ENCODE data around the gene FANCC. TPM values are rescaled to one million over a fixed set of nuclear protein-coding genes. Genes with fewer than 3 reads are reported as not detected.

FANCC gene
- polyA plus RNA-seq, 1 of the 3 experiments (the other 2 are of a cell fraction), result 3.5 TPM

DNA sequence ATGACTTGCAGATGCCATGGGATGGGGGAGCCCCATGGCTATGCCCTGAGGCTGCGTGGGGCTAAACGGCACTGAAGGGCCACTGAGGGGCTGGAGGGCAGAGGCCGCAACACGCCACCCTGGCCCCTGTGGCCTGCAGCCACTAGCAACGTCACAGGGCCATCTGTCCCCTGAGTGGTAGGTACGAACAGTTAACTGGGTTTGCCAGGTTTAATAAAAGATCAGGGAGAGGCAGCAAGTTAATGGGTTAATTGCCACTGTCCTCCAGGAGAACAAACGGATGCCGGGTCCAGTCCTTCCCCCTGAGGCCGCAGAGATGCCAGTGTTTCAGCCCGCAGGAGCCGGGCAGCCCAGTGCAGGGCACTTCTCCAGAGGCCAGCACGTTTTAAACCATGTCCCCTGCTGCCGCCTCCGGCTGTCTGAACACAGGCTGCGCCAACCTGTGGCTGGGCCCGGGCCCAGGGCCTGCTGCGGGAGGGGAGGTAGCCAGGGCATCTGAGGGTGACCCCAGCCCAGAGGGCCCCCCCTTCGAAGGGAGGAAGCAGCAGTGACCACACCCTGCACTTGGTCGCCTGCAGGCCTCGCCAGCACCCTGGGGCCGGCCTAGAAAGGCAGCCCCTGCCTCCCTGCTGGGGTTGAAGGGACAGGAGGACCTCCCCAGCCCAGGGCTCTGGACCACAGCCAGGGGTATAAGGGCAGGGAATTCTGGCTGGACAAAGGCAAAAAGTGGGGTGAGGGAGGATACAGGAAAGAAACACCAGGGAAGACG lies 227.3 kb downstream of the FANCC start:
- H4K20me1 ChIP-seq (ENCODE audit: insufficient read depth), result 0 out of 2 replicates have a peak, but pooled peaks cover 5% of the 10 kb centered on the region
- H3K27me3 ChIP-seq (ENCODE audit: insufficient read depth), result no peaks in the 10 kb centered on the region
- H3K9ac ChIP-seq, result no peak overlapping the region
- CTCF ChIA-PET, result interaction anchor here (0.7 to 8.9 kb wide), 5 partner anchors 10 to 307 kb away, joined by 3 to 53 read pairs (median 4); no protein-coding TSS in a partner anchor
- WGBS (ENCODE audit: low lambda C conversion rate), result 68% methylated on average over 16 of the region's 22 CpGs
- H3K79me2 ChIP-seq (ENCODE audit: insufficient read depth), result peaks cover 4% of the 10 kb centered on the region; the same call in 1 of the 2 replicates
- no peak overlapping the region for H2AFZ ChIP-seq (ENCODE audit: low read depth)
- no peaks in the 10 kb centered on the region for H3K9me2 ChIP-seq
- POLR2A ChIA-PET, result interaction anchor here (0.6 kb wide), 1 partner anchor 66 kb away, joined by 4 read pairs; no protein-coding TSS in a partner anchor
- H3K36me3 ChIP-seq (replicated peaks in 1 of 2; ENCODE audit: control insufficient read depth in 1 of 2, insufficient read depth in 2 of 2, low read length in 1 of 2), result peaks cover 9 to 45% of the 10 kb centered on the region in 2 experiments
- H3K4me2 ChIP-seq, result no peak overlapping the region
- DNase-seq, result peak; percentile 82
- H3K4me3 ChIP-seq (ENCODE audit: low read depth in 2 of 2, low read length in 1 of 2), result no peak overlapping the region
- peak overlapping the region in 1 of 2 experiments; percentile 91; a peak in 2 of 4 replicates for H3K27ac ChIP-seq (ENCODE audit: low read depth in 2 of 2, low read length in 1 of 2)
- peaks cover 11 to 80% of the 10 kb centered on the region in 2 experiments; a peak in 3 of 4 replicates for H3K4me1 ChIP-seq (ENCODE audit: control insufficient read depth in 1 of 2, insufficient read depth in 2 of 2, low read depth in 1 of 2, low read length in 1 of 2)
- no peaks in the 10 kb centered on the region for H3F3A ChIP-seq (replicated peaks; ENCODE audit: insufficient read depth)
- no peaks in the 10 kb centered on the region for H3K9me3 ChIP-seq
- TF ChIP-seq RCOR1 (IDR thresholded peaks at IDR 0.05; ENCODE audit: low read length) (peak; percentile 33; the same call in 1 of the 2 replicates), EP300 (IDR thresholded peaks at IDR 0.05; ENCODE audit: borderline replicate concordance in 1 of 2, low read depth in 1 of 2, low read length in 1 of 2) (peak in 1 of 2 experiments; percentile 42; a peak in 2 of 4 replicates), CHD2 (IDR thresholded peaks at IDR 0.05; ENCODE audit: low read length, partially characterized antibody) (no peak), RAD21 (IDR thresholded peaks at IDR 0.05; ENCODE audit: low read length) (0 out of 2 replicates have a peak, but pooled peaks have one; percentile 17)

DNA sequence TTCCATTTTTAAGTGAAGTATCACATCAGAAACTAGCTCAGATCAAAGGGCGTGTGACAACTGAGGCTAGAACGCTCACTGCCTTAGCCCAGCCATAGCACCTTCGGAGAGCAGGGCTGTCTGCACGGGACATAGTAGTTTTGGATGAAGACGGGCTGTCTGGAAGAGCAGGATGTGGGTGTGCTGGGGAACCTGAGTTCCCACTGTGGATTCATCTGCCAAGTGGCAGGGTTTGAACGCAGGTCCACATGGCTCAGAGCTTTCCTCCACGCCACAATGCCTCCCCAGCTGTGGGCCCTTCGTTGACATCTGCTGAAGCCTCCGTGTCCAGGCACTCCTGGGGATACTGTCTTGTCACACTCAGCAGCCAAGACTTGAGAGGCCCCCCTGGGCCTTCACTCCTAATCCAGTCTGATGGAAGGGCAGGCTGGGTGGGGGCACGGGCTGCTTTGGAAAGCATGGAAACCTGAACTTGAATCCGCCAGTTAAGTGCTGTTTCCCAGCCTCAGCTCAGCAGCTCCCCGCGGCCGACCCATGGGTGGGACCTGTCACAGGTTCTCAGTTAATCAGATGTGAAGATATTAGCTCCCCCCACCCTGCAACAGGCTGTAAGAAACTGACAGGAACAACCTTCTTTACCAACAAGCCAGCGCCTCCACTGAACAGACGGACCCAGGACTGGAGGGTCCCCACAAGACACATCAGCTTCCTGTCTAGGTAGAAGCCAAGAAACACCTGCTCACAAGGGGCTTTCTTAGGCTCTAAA lies 228.1 kb downstream of the FANCC start:
- H3K4me1 ChIP-seq (ENCODE audit: control insufficient read depth in 1 of 2, insufficient read depth in 2 of 2, low read depth in 1 of 2, low read length in 1 of 2), result peaks cover 11 to 73% of the 10 kb centered on the region in 2 experiments; a peak in 3 of 4 replicates
- peaks cover 4% of the 10 kb centered on the region; the same call in 1 of the 2 replicates for H3K79me2 ChIP-seq (ENCODE audit: insufficient read depth)
- H3K4me2 ChIP-seq, result no peak overlapping the region
- POLR2A ChIA-PET, result interaction anchor here (0.6 to 0.7 kb wide), 2 partner anchors 11 to 65 kb away, joined by 3 to 4 read pairs; no protein-coding TSS in a partner anchor
- peak overlapping the region in 1 of 2 experiments; percentile 91; a peak in 2 of 4 replicates for H3K27ac ChIP-seq (ENCODE audit: low read depth in 2 of 2, low read length in 1 of 2)
- H3K9me3 ChIP-seq, result no peaks in the 10 kb centered on the region
- TF ChIP-seq MXI1 (IDR thresholded peaks at IDR 0.05; ENCODE audit: low read depth, low read length), result 0 out of 2 replicates have a peak, but pooled peaks have one; percentile 19
- TF ChIP-seq, protein P1, sequence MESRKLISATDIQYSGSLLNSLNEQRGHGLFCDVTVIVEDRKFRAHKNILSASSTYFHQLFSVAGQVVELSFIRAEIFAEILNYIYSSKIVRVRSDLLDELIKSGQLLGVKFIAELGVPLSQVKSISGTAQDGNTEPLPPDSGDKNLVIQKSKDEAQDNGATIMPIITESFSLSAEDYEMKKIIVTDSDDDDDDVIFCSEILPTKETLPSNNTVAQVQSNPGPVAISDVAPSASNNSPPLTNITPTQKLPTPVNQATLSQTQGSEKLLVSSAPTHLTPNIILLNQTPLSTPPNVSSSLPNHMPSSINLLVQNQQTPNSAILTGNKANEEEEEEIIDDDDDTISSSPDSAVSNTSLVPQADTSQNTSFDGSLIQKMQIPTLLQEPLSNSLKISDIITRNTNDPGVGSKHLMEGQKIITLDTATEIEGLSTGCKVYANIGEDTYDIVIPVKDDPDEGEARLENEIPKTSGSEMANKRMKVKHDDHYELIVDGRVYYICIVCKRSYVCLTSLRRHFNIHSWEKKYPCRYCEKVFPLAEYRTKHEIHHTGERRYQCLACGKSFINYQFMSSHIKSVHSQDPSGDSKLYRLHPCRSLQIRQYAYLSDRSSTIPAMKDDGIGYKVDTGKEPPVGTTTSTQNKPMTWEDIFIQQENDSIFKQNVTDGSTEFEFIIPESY (IDR thresholded peaks at IDR 0.05; ENCODE audit: borderline replicate concordance, low read depth), result no peak
- no peak overlapping the region for H2AFZ ChIP-seq (ENCODE audit: low read depth)
- H4K20me1 ChIP-seq (ENCODE audit: insufficient read depth), result 0 out of 2 replicates have a peak, but pooled peaks cover 5% of the 10 kb centered on the region
- H3K27me3 ChIP-seq (ENCODE audit: insufficient read depth), result no peaks in the 10 kb centered on the region
- H3K4me3 ChIP-seq (ENCODE audit: low read depth in 2 of 2, low read length in 1 of 2), result no peak overlapping the region
- no peak for DNase-seq
- H3K9ac ChIP-seq, result no peak overlapping the region
- CTCF ChIA-PET, result interaction anchor here (1.1 to 8.9 kb wide), 5 partner anchors 9 to 306 kb away, joined by 3 to 53 read pairs (median 4); no protein-coding TSS in a partner anchor
- no peaks in the 10 kb centered on the region for H3K9me2 ChIP-seq
- peaks cover 14 to 53% of the 10 kb centered on the region in 2 experiments for H3K36me3 ChIP-seq (replicated peaks in 1 of 2; ENCODE audit: control insufficient read depth in 1 of 2, insufficient read depth in 2 of 2, low read length in 1 of 2)
- H3F3A ChIP-seq (replicated peaks; ENCODE audit: insufficient read depth), result no peaks in the 10 kb centered on the region
- WGBS (ENCODE audit: low lambda C conversion rate), result 86% methylated on average over 15 of the region's 16 CpGs
